ENCODE measurements around the gene KCNG2. TPM values are rescaled to one million over a fixed set of nuclear protein-coding genes. Genes with fewer than 3 reads are reported as not detected.

KCNG2 gene
- total and polyA plus RNA-seq, 2 of the 13 experiments (the other 11 are each of a cell fraction or from before 2014, with no cell fraction given), result not detected

- TF ChIP-seq TCF12 (IDR thresholded peaks at IDR 0.05) (no peak), TCF12 (CRISPR knock-in tag; IDR thresholded peaks at IDR 0.05) (no peak), ZNF790 (CRISPR knock-in tag; IDR thresholded peaks at IDR 0.05; ENCODE audit: borderline replicate concordance) (no peak)
Observed at GRCh38 chr18:79775441-79776221, 22.1 kb upstream of the KCNG2 start (continued).

- H3K4me1 ChIP-seq (ENCODE audit: insufficient read depth, low read length), result peaks cover 9% of the 10 kb centered on the region; the same call in 1 of the 2 replicates
- ChIA-PET POLR2A (no interaction called here), CTCF (ENCODE audit: low intra/inter-chr PET ratio, low total read pairs) (no interaction called here)
- H3K36me3 ChIP-seq (replicated peaks in 1 of 2; ENCODE audit: control insufficient read depth in 1 of 2, insufficient read depth in 2 of 2, low read length in 2 of 2), result no peaks in the 10 kb centered on the region
- H2AFZ ChIP-seq (ENCODE audit: low read length), result no peak overlapping the region
- no peak overlapping the region for H3K9ac ChIP-seq (ENCODE audit: insufficient read depth, low read depth, low read length)
- H3K4me2 ChIP-seq (ENCODE audit: low read depth, low read length), result no peak overlapping the region
- no peaks in the 10 kb centered on the region for H3K79me2 ChIP-seq (ENCODE audit: insufficient read depth, low read length)
- no TSS peak for BruUV-seq (replicated peaks)
- no peaks in the 10 kb centered on the region for H3K9me3 ChIP-seq (ENCODE audit: low read length)
- WGBS (ENCODE audit: low lambda C conversion rate), result 8% methylated on average over 2 of the region's 2 CpGs
- in situ Hi-C loops (cut with HindIII; ENCODE audit: extremely low pct_ligation_motif_present, low pct_unique_long_range_greater_than_20kb), result no loop called here
- DNase-seq (ENCODE audit: low spot score) (no peak), FAIRE-seq (no peak), ATAC-seq (no peak)
- no peak overlapping the region for H3K4me3 ChIP-seq (replicated peaks in 1 of 3; ENCODE audit: insufficient read depth in 1 of 3, low read depth in 2 of 3, low read length in 3 of 3)
- no peaks in the 10 kb centered on the region for H4K20me1 ChIP-seq (ENCODE audit: insufficient read depth, low read length)
- peaks cover 15 to 74% of the 10 kb centered on the region in 2 experiments; a peak in 4 of 5 replicates for H3K27me3 ChIP-seq (ENCODE audit: control insufficient read depth in 1 of 2, insufficient read depth in 2 of 2, low read length in 2 of 2)
- intact Hi-C loops (cut with micrococcal nuclease; ENCODE audit: unreplicated experiment), result no loop called here
- no peak overlapping the region for H3K27ac ChIP-seq (ENCODE audit: extremely low read length, insufficient read depth, low read length)
- no peak for TF ChIP-seq FOXM1 (CRISPR knock-in tag; IDR thresholded peaks at IDR 0.05)
- TF ChIP-seq, protein P1, sequence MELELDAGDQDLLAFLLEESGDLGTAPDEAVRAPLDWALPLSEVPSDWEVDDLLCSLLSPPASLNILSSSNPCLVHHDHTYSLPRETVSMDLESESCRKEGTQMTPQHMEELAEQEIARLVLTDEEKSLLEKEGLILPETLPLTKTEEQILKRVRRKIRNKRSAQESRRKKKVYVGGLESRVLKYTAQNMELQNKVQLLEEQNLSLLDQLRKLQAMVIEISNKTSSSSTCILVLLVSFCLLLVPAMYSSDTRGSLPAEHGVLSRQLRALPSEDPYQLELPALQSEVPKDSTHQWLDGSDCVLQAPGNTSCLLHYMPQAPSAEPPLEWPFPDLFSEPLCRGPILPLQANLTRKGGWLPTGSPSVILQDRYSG (CRISPR knock-in tag; IDR thresholded peaks at IDR 0.05), result no peak
- TF ChIP-seq ELF1 (CRISPR knock-in tag; IDR thresholded peaks at IDR 0.05), result no peak
- no peak for TF ChIP-seq ZNF354B (CRISPR knock-in tag; IDR thresholded peaks at IDR 0.05)
- TF ChIP-seq, protein P2, sequence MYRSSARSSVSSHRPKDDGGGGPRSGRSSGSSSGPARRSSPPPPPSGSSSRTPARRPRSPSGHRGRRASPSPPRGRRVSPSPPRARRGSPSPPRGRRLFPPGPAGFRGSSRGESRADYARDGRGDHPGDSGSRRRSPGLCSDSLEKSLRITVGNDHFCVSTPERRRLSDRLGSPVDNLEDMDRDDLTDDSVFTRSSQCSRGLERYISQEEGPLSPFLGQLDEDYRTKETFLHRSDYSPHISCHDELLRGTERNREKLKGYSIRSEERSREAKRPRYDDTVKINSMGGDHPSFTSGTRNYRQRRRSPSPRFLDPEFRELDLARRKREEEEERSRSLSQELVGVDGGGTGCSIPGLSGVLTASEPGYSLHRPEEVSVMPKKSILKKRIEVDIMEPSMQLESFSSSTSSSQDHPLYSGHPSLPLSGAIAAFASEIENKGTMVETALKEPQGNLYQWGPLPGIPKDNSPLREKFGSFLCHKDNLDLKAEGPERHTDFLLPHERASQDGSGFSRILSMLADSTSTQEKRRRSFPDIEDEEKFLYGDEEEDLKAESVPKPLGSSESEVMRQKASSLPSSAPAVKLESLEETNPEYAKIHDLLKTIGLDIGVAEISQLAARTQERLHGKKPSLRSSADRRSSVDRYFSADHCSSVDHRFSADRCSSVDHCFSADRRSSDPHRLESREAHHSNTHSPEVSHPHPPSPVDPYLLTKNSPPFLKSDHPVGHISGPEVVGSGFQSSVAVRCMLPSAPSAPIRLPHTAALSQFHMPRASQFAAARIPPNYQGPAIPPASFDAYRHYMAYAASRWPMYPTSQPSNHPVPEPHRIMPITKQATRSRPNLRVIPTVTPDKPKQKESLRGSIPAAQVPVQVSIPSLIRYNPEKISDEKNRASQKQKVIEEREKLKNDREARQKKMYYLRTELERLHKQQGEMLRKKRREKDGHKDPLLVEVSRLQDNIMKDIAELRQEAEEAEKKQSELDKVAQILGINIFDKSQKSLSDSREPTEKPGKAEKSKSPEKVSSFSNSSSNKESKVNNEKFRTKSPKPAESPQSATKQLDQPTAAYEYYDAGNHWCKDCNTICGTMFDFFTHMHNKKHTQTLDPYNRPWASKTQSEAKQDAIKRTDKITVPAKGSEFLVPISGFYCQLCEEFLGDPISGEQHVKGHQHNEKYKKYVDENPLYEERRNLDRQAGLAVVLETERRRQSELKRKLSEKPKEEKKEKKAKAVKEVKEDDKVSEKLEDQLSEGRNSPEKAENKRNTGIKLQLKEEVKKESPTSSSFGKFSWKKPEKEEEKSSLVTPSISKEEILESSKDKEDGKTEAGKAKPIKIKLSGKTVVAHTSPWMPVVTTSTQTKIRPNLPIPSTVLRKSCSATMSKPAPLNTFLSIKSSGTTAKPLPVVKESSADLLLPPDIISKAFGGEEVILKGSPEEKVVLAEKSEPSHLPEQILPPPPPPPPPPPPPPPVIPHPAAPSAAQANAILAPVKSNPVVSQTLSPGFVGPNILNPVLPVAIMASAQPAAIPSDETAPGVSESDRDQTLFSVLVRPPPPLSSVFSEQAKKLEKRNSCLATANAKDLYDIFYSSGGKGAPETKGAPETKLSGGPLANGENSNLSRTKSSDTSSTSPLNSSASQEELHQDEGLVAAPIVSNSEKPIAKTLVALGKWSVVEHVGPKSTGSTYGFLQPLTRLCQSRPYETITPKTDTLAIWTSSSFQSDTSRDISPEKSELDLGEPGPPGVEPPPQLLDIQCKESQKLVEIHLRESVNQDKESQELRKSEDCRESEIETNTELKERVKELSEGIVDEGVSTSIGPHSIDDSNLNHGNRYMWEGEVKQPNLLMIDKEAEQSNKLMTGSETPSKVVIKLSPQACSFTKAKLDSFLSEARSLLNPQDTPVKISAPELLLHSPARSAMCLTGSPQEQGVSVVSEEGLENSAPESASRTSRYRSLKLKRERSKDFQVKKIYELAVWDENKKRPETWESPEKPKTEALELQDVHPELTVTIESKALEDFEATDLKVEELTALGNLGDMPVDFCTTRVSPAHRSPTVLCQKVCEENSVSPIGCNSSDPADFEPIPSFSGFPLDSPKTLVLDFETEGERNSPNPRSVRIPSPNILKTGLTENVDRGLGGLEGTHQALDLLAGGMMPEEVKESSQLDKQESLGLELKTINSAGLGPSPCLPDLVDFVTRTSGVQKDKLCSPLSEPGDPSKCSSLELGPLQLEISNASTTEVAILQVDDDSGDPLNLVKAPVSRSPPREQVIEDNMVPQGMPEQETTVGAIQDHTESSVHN (CRISPR knock-in tag; IDR thresholded peaks at IDR 0.05), result no peak
- no peak for TF ChIP-seq ZNF234 (CRISPR knock-in tag; conservative IDR thresholded peaks at IDR 0.05)
- TF ChIP-seq ZNF607 (CRISPR knock-in tag; IDR thresholded peaks at IDR 0.05; ENCODE audit: borderline replicate concordance), result no peak
- TF ChIP-seq ZNF350 (CRISPR knock-in tag; IDR thresholded peaks at IDR 0.05; ENCODE audit: borderline replicate concordance, low read depth), result no peak
- TF ChIP-seq ZNF713 (CRISPR knock-in tag; IDR thresholded peaks at IDR 0.05), result no peak
- TF ChIP-seq MYNN (CRISPR knock-in tag; IDR thresholded peaks at IDR 0.05; ENCODE audit: low read depth), result no peak
- no peak for TF ChIP-seq PPARG (CRISPR knock-in tag; conservative IDR thresholded peaks at IDR 0.05)
- TF ChIP-seq NBN (conservative IDR thresholded peaks at IDR 0.05), result no peak
Observed at GRCh38 chr18:79776674-79777073, 21.1 kb upstream of the KCNG2 start.

All from HepG2 (cell line).